Thymus (tissue), 11 donors: ENCODE data around the gene GPRC5A. TPM values are rescaled to one million over a fixed set of nuclear protein-coding genes. Genes with fewer than 3 reads are reported as not detected.

ENCODE experiments used
- DNase-seq, 9 donors: peaks; one replicate each; pipeline ENCODE4 v3.0.0-alpha.2; 2013; ENCODE audit warnings: low spot score in 9 of 9, low read depth in 6 of 9, missing footprints in 1 of 9
- H3K27ac ChIP-seq, 2 donors: one replicate each; pipeline ENCODE4 v1.5.1; 2013; ENCODE audit warnings: control low read depth in 1 of 2, low read depth in 1 of 2, low read length in 1 of 2, mild to moderate bottlenecking in 1 of 2, moderate library complexity in 1 of 2
- H3K27me3 ChIP-seq, 2 donors: one replicate each; pipeline ENCODE4 v1.5.1; 2013; ENCODE audit warnings: low read length in 1 of 2; ENCODE audit not compliant: control insufficient read depth in 2 of 2, insufficient read depth in 1 of 2
- H3K36me3 ChIP-seq, 2 donors: one replicate each; pipeline ENCODE4 v1.5.1; 2013; ENCODE audit warnings: low read length in 1 of 2, mild to moderate bottlenecking in 1 of 2, moderate library complexity in 1 of 2; ENCODE audit not compliant: control insufficient read depth in 2 of 2, insufficient read depth in 2 of 2
- H3K4me1 ChIP-seq, 2 donors: one replicate each; pipeline ENCODE4 v1.5.1; 2013; ENCODE audit warnings: low read length in 2 of 2; ENCODE audit not compliant: control insufficient read depth in 2 of 2, insufficient read depth in 2 of 2
- H3K4me3 ChIP-seq, 2 donors: one replicate each; pipeline ENCODE4 v1.5.1; 2013; ENCODE audit warnings: low read length in 2 of 2, control low read depth in 1 of 2, mild to moderate bottlenecking in 1 of 2
- H3K9me3 ChIP-seq, 2 donors: one replicate each; pipeline ENCODE4 v1.5.1; 2013; ENCODE audit warnings: low read length in 1 of 2, mild to moderate bottlenecking in 1 of 2; ENCODE audit not compliant: control insufficient read depth in 2 of 2, insufficient read depth in 1 of 2
- WGBS: extraction: QIAGEN DNeasy Blood & Tissue Kit; methylation state at CpG from one replicate; pipeline ENCODE4 v1.1.7; 2013; 5-methylcytosine and 5-hydroxymethylcytosine counted together
- polyA plus RNA-seq: library from polyadenylated mRNA; stranded (reverse); fragments of 200-250 nt; gene quantifications from one replicate; pipeline ENCODE4 v1.2.3, GENCODE V29; 2013
- total RNA-seq: library from RNA; stranded (reverse); fragments of 120-200 nt; gene quantifications from one replicate; pipeline ENCODE4 v1.2.4, GENCODE V29; 2013
- donor health status: healthy.

Gene GPRC5A
- total and polyA plus RNA-seq, 2 donors = 0.09 to 1.1 TPM

DNA sequence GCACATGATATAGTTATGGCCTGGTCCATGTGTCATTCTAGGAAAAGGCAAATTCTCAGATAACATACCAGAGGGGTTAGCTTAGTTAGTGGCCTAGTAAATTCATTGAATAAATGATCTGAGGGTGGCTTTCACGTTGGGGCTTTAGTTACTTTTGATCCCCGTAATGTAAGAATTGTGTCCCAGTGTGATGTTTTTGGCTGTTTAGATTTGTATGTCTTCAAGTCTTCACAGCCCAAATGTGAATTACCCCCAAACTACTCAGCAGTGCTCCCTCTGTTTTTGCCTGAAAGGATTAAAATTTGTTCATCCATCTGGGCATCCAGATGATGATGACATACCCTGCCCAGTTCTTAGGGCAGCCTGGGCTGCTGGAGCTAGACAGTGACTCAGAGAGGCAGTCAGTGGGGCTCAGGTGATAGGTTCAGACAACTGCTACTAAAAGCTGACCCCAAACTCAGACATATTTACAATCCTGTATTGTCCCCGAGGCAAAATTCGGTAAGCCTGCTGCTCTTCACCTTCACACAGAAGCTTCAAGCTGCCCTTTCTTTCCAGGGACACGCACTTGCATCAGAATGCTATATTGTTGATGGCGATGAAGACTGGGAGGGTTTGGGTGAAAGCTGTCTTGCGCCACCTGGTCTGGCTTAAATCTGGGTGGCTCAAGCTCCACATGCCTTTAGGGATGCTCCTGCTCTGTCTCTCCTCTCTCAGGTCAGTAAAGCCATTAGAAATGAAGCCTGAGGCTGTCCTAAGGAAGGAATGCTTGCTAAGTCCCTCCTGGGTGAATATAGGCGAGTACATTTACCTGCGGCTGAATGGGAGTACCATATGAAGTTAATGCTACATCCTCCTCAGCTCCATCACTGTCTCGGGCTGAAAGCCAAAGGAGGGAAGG is 50.3 kb downstream of the GPRC5A start:
- Histone ChIP-seq H3K9me3 (no peaks in the 10 kb centered on the region), H3K27me3 (no peaks in the 10 kb centered on the region), H3K27ac (no peak overlapping the region), H3K36me3 (no peaks in the 10 kb centered on the region), H3K4me3 (no peak overlapping the region), H3K4me1 (no peaks in the 10 kb centered on the region)
- no peak for DNase-seq
- WGBS = 96% methylated on average over 10 of the region's 10 CpGs

DNA sequence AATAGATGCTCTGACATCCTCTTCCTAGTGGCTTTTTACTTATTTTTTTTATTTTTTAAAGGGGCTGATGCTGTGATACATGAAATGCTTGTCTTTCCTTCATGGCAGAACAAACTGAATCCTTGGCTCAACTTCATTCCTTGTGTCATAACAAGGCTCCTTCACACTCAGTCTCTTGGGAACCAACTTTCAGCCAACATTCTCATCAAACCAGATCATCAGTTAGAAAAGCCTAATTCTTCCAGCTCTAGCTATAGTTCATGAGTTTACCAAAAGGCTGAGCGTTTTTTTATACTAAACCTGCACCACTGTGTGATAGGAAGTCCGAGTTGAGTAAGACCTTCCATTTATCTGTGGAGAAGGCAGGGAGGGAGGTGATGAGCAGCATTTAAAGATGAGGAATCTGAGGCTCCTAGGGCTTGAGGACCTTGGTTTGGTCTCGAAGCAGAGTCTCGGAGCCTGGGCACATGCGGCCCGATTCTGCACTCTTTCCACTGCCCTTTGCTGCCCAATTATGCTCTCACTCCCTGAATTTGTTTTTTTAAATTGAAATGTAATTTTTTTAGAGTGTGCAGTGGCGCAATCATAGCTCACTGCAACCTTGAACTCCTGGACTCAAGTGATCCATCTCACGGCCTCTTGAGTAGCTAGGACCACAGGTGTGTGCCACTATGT is 52.4 kb downstream of the GPRC5A start:
- Histone ChIP-seq H3K27ac (no peak overlapping the region), H3K36me3 (no peaks in the 10 kb centered on the region), H3K27me3 (no peaks in the 10 kb centered on the region), H3K4me1 (no peaks in the 10 kb centered on the region), H3K9me3 (no peaks in the 10 kb centered on the region), H3K4me3 (no peak overlapping the region)
- DNase-seq = no peak
- WGBS = 96% methylated on average over 8 of the region's 8 CpGs

DNA sequence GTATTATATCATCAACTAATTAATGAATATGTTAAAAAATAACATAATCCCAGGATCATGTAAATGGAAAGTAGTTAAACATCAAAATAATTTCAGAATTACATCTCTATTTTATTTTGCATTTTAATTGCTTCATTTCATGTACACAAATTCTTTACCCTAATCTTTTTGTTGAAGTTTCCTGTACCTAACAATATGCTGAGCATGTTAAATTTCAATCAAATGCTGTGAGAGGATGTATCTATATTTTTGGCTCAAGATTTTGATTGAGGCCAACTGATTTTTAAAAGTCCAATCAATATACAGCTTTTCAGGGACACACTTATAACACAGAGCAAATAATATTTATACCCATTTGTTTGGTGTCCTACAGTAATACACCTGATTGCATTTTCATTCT is 54.2 kb downstream of the GPRC5A start:
- Histone ChIP-seq H3K27me3 (peaks cover 0 to 3% of the 10 kb centered on the region in 2 donors), H3K4me1 (no peaks in the 10 kb centered on the region), H3K36me3 (no peaks in the 10 kb centered on the region), H3K4me3 (no peak overlapping the region), H3K27ac (no peak overlapping the region), H3K9me3 (no peaks in the 10 kb centered on the region)
- DNase-seq = no peak

DNA sequence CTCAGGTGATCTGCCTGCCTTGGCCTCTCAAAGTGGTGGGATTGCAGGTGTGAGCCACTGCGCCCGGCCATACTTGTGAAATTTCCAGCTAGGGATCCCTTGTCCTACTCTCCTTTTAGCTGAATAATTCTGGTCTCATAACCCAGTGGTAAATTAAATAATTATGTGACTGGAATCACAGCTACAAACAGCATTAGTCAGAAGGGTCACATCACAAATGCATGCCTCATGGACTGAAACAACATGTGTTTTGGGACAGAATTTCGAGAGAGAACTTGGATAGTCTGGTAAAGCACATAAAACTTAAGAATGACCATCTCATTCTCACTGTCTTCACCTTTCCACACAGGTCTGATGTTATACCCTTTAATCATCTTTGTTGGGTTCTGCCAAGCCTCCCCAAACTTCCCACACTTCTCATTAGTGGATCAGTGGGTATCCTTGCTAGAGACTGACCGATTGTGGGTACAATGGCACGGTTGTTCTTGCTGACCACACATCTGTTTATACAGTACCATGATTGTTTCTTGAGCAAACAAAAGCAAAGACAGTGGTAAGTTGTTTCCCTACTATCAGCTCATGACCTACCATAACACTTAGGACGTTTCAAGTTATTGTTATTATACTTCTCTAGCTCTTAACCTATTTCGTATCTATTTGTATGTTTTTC is 55.5 kb downstream of the GPRC5A start:
- Histone ChIP-seq H3K4me1 (no peaks in the 10 kb centered on the region), H3K4me3 (no peak overlapping the region), H3K27me3 (peaks cover 0 to 3% of the 10 kb centered on the region in 2 donors), H3K9me3 (no peaks in the 10 kb centered on the region), H3K27ac (no peak overlapping the region), H3K36me3 (no peaks in the 10 kb centered on the region)
- no peak for DNase-seq
- 94% methylated on average over 7 of the region's 7 CpGs for WGBS

- H3K9me3 ChIP-seq = no peaks in the 10 kb centered on the region
- no peak overlapping the region for H3K4me3 ChIP-seq
- WGBS = 95% methylated on average over 4 of the region's 4 CpGs
- peaks cover 0 to 3% of the 10 kb centered on the region in 2 donors for H3K27me3 ChIP-seq
- DNase-seq = no peak
- H3K27ac ChIP-seq = no peak overlapping the region
- no peaks in the 10 kb centered on the region for H3K4me1 ChIP-seq
- H3K36me3 ChIP-seq = no peaks in the 10 kb centered on the region
Observed at GRCh38 chr12:12947902-12948301, 56.5 kb downstream of the GPRC5A start.

DNA sequence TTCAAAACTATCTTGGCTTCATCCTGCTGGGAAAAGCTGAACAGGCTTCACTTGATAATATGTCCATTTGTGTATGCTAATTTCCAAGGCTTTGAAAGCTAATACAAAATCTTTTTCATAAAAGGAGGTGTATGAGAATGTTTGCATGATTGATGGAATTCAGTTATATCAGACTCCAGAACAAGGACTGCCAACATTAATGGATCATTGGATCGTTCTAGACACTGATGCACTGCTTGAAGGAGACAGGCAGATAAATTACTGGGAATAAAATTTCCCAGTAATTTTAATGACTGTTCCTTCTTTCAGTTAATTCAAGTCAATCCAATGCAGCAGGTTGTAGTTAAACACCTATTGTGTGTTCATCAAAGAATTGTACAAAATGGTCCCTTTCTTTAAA is 60.1 kb downstream of the GPRC5A start:
- no peaks in the 10 kb centered on the region for H3K4me1 ChIP-seq
- no peak for DNase-seq
- H3K4me3 ChIP-seq = no peak overlapping the region
- H3K27ac ChIP-seq = no peak overlapping the region
- WGBS = 99% methylated on average over 1 of the region's 1 CpG
- H3K9me3 ChIP-seq = no peaks in the 10 kb centered on the region
- H3K27me3 ChIP-seq = peaks cover 2 to 3% of the 10 kb centered on the region in 2 donors
- H3K36me3 ChIP-seq = no peaks in the 10 kb centered on the region

- Histone ChIP-seq H3K4me3 (no peak within 1 kb of the TSS), H3K4me1 (no peaks in the 10 kb centered on the region), H3K27ac (no peak within 1 kb of the TSS), H3K36me3 (no peaks in the 10 kb centered on the region), H3K9me3 (no peaks in the 10 kb centered on the region), H3K27me3 (peaks cover 2 to 3% of the 10 kb centered on the region in 2 donors)
- no peak for DNase-seq
- WGBS = 98% methylated on average over 6 of the region's 6 CpGs
Observed at GRCh38 chr12:12952036-12952435, 60.7 kb downstream of the GPRC5A start, which contains the start of gene GPRC5D. GPRC5D (minus strand) TSS chr12:12952170; CDS start chr12:12950384, 1,786 bp downstream.

DNA sequence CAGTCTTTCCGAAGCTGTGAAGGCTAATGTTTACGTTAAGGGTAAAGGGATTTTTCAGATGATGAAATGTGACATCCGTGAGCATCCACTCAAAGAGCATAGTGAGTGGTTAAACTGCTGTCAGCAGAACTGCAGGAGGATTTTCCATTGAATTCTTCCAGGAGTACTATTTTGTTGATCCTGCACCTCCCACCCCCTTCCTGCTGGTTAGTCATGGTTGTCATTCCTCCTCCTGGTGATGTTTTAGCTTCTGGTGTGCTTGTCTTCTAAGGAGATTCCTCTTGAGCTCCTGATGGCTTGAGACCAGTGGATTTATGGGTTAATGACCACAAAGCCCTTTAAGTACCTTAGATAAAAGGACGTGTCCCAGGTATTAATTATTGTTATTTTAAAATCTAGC is 63.0 kb downstream of the GPRC5A start:
- WGBS = 95% methylated on average over 4 of the region's 4 CpGs
- Histone ChIP-seq H3K27ac (no peak overlapping the region), H3K9me3 (no peaks in the 10 kb centered on the region), H3K36me3 (no peaks in the 10 kb centered on the region), H3K4me3 (no peak overlapping the region), H3K4me1 (no peaks in the 10 kb centered on the region), H3K27me3 (peaks cover 0 to 2% of the 10 kb centered on the region in 2 donors)
- no peak for DNase-seq
